Measurements from ENCODE around the gene HVCN1.

GRCh38 chr12:110670161-110670701, 18.7 kb downstream of the HVCN1 start:
- TF ChIP-seq FOXM1 (IDR thresholded peaks at IDR 0.05; ENCODE audit: borderline replicate concordance) (no peak), LEF1 (IDR thresholded peaks at IDR 0.05; ENCODE audit: borderline replicate concordance) (no peak), NFRKB (IDR thresholded peaks at IDR 0.05) (no peak), L3MBTL2 (conservative IDR thresholded peaks at IDR 0.05) (no peak), ELF4 (IDR thresholded peaks at IDR 0.05) (no peak), FOXA1 (IDR thresholded peaks at IDR 0.05) (no peak), BHLHE40 (IDR thresholded peaks at IDR 0.05; ENCODE audit: borderline replicate concordance) (no peak), CTBP1 (IDR thresholded peaks at IDR 0.05; ENCODE audit: borderline replicate concordance) (no peak), TARDBP (IDR thresholded peaks at IDR 0.05) (no peak), ZNF384 (IDR thresholded peaks at IDR 0.05) (no peak), SP1 (IDR thresholded peaks at IDR 0.05) (no peak), SUZ12 (IDR thresholded peaks at IDR 0.05) (no peak), FOXK2 (IDR thresholded peaks at IDR 0.05) (no peak)
